ENCODE results near the gene DSCAM.

DNA sequence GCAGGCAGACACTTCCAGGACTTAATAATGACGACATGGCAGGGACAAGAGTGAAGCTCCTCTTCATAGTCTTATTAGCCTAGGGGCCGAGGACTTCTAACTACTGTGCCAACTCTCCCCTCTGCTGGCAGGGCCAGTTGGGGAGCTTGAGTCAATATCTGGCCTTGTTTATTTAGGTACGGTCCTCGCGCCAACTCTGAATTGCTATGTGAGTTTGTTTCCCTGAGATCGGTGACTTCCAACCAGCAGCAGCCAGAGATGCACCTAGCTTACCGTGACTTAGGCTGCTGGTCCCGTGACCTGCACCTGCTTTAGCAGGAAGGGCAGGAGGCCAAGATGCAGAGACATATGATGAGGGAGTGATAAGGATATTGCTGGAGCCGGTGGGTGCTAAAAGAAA lies 528.6 kb downstream of the DSCAM start:
- TF ChIP-seq, protein P1, sequence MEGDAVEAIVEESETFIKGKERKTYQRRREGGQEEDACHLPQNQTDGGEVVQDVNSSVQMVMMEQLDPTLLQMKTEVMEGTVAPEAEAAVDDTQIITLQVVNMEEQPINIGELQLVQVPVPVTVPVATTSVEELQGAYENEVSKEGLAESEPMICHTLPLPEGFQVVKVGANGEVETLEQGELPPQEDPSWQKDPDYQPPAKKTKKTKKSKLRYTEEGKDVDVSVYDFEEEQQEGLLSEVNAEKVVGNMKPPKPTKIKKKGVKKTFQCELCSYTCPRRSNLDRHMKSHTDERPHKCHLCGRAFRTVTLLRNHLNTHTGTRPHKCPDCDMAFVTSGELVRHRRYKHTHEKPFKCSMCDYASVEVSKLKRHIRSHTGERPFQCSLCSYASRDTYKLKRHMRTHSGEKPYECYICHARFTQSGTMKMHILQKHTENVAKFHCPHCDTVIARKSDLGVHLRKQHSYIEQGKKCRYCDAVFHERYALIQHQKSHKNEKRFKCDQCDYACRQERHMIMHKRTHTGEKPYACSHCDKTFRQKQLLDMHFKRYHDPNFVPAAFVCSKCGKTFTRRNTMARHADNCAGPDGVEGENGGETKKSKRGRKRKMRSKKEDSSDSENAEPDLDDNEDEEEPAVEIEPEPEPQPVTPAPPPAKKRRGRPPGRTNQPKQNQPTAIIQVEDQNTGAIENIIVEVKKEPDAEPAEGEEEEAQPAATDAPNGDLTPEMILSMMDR (IDR thresholded peaks at IDR 0.05): no peak
- TF ChIP-seq POLR2AphosphoS5 (IDR thresholded peaks at IDR 0.05): no peak
